NCI-H2196 (cell line): ENCODE measurements around the gene THY1.
"Not testable (repeated sequence)": the region's sequence is repeated elsewhere in the genome, so short reads cannot be mapped to it uniquely, and the experiment has no call there.

Experiments
- DNase-seq: peaks from one replicate; lab custom pipeline; 2025; ENCODE audit not compliant: unreplicated experiment; lab: John Stamatoyannopoulos, UW

THY1 gene

GRCh38 chr11:119446434-119446833, 23.5 kb upstream of the THY1 start:
- no peak for DNase-seq

GRCh38 chr11:119445850-119446249, 22.9 kb upstream of the THY1 start:
- no peak for DNase-seq

- DNase-seq, result no peak
Measured at GRCh38 chr11:119445379-119445778, 22.4 kb upstream of the THY1 start.

- DNase-seq, result no peak
Measured at GRCh38 chr11:119441898-119442243, 18.9 kb upstream of the THY1 start.

- no peak for DNase-seq
Measured at GRCh38 chr11:119438599-119438998, 15.6 kb upstream of the THY1 start.

- not testable (repeated sequence) for DNase-seq
Measured at GRCh38 chr11:119437521-119437920, 14.5 kb upstream of the THY1 start.

- DNase-seq, result no peak
Measured at GRCh38 chr11:119436711-119437110, 13.7 kb upstream of the THY1 start.

GRCh38 chr11:119436093-119436492, 13.1 kb upstream of the THY1 start:
- no peak for DNase-seq

GRCh38 chr11:119434591-119435330, 11.8 kb upstream of the THY1 start:
- no peak for DNase-seq

GRCh38 chr11:119433358-119433725, 10.4 kb upstream of the THY1 start:
- DNase-seq, result no peak

GRCh38 chr11:119432484-119433357, 9.7 kb upstream of the THY1 start:
- DNase-seq, result no peak

- DNase-seq, result no peak
Measured at GRCh38 chr11:119431523-119431922, 8.6 kb upstream of the THY1 start.

- no peak for DNase-seq
Measured at GRCh38 chr11:119427279-119427678, 4.3 kb upstream of the THY1 start.

- DNase-seq, result no peak
Measured at GRCh38 chr11:119426142-119426541, 3.2 kb upstream of the THY1 start.

- no peak for DNase-seq
Measured at GRCh38 chr11:119424775-119425174, 1.8 kb upstream of the THY1 start.

GRCh38 chr11:119424276-119424675, 1.3 kb upstream of the THY1 start:
- no peak for DNase-seq

- no peak for DNase-seq
Measured at GRCh38 chr11:119423509-119424254, 710 bp upstream of the THY1 start.

- DNase-seq, result no peak
Measured at GRCh38 chr11:119421941-119422808, 797 bp downstream of the THY1 start.

- DNase-seq, result no peak
Measured at GRCh38 chr11:119421351-119421750, 1.6 kb downstream of the THY1 start.

GRCh38 chr11:119420631-119421030, 2.3 kb downstream of the THY1 start:
- DNase-seq, result no peak
